HFF-Myc (cell line): Measurements from ENCODE around the gene ADCY10.

ENCODE experiments used
- DNase-seq: peaks from one replicate; pipeline ENCODE4 v3.0.0-alpha.2; 2011; ENCODE audit warnings: low read depth; ENCODE audit errors: extremely low read depth
- H3K4me3 ChIP-seq: replicated peaks from 2 replicates; pipeline ENCODE4 v1.5.1; 2011; ENCODE audit warnings: low read depth, mild to moderate bottlenecking, control low read depth, low read length
- TF ChIP-seq, protein P1 (sequence below): IDR thresholded peaks from 2 replicates; pipeline ENCODE4 v1.5.1; 2012; ENCODE audit warnings: mild to moderate bottlenecking, low read depth, low read length, control low read depth; ENCODE audit errors: missing control alignments

ADCY10 gene, protein sequence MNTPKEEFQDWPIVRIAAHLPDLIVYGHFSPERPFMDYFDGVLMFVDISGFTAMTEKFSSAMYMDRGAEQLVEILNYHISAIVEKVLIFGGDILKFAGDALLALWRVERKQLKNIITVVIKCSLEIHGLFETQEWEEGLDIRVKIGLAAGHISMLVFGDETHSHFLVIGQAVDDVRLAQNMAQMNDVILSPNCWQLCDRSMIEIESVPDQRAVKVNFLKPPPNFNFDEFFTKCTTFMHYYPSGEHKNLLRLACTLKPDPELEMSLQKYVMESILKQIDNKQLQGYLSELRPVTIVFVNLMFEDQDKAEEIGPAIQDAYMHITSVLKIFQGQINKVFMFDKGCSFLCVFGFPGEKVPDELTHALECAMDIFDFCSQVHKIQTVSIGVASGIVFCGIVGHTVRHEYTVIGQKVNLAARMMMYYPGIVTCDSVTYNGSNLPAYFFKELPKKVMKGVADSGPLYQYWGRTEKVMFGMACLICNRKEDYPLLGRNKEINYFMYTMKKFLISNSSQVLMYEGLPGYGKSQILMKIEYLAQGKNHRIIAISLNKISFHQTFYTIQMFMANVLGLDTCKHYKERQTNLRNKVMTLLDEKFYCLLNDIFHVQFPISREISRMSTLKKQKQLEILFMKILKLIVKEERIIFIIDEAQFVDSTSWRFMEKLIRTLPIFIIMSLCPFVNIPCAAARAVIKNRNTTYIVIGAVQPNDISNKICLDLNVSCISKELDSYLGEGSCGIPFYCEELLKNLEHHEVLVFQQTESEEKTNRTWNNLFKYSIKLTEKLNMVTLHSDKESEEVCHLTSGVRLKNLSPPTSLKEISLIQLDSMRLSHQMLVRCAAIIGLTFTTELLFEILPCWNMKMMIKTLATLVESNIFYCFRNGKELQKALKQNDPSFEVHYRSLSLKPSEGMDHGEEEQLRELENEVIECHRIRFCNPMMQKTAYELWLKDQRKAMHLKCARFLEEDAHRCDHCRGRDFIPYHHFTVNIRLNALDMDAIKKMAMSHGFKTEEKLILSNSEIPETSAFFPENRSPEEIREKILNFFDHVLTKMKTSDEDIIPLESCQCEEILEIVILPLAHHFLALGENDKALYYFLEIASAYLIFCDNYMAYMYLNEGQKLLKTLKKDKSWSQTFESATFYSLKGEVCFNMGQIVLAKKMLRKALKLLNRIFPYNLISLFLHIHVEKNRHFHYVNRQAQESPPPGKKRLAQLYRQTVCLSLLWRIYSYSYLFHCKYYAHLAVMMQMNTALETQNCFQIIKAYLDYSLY (N-terminal part only)

DNA sequence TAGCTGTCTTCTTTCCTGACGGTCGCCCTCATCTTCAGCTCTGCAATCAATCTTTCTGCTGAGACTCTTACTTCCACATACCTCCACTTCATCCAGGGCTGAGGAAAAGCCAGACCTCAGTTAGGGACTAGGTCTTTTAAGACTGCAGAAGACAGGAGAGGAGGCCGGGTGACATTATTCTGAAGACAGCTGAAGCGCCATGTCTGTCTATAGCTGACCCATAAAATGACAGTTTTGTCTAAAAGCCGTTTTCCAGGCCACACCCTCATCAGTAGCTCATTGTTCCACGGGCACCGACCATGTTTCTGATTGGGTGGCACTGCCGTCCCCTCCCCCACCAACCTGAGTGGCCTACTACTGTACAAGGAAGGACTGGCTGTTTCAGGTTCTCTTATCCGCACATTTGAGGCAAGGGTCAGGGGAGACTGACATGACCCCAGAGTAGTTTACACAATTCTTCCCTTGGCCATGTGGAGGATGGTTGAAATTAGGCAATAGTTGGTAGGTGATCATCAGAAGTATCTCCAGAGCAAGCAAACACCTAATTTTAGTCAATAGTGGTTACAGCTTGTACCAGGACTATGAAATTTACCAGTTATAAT lies at the start of gene ADCY10:
Gene ADCY10 (minus strand): TSS at position 240 of the 602 bp plus-strand sequence. CDS start 8,994 bp downstream, outside the sequence.
- DNase-seq: no peak
- TF ChIP-seq, protein P1, sequence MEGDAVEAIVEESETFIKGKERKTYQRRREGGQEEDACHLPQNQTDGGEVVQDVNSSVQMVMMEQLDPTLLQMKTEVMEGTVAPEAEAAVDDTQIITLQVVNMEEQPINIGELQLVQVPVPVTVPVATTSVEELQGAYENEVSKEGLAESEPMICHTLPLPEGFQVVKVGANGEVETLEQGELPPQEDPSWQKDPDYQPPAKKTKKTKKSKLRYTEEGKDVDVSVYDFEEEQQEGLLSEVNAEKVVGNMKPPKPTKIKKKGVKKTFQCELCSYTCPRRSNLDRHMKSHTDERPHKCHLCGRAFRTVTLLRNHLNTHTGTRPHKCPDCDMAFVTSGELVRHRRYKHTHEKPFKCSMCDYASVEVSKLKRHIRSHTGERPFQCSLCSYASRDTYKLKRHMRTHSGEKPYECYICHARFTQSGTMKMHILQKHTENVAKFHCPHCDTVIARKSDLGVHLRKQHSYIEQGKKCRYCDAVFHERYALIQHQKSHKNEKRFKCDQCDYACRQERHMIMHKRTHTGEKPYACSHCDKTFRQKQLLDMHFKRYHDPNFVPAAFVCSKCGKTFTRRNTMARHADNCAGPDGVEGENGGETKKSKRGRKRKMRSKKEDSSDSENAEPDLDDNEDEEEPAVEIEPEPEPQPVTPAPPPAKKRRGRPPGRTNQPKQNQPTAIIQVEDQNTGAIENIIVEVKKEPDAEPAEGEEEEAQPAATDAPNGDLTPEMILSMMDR: no peak
- no peak within 1 kb of the TSS for H3K4me3 ChIP-seq

DNA sequence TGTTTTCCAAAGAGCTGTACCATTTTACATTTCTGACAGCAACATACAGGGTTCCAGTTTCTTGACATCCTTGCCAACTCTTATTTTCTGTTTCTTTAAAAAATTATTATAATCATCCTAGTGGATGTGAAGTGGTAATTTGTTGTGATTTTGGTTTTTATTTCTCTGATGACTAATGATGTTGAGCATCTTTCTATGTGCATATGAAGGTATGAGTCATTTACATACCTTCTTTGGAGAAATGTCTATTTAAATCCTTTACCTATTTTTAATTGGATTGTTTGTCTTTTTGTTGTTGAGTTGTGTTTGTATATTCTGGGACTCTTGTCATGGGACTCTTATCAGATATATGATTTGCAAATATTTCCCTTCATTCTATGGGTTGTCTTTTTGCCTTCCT lies 43.8 kb upstream of the ADCY10 start:
- DNase-seq: no peak
- no peak overlapping the region for H3K4me3 ChIP-seq
- TF ChIP-seq, protein P1: no peak

DNA sequence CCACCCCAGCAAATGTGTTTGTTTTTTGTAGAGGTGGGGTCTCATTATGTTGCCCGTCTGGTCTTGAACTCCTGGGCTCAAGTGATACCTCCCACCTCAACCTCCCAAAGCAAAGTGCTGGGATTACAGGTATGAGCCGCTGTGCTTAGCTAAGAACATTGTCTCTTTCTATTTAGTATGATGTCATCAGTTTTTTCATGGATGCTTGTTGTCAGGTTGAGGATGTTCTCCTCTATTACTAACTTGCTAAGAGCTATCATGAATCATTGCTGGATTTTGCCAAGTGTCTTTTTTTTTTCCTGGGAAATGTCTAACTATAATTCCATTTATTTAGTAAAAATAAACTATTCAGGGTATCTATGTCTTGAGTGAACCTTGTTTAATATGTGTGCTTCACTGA lies 42.0 kb upstream of the ADCY10 start:
- DNase-seq: no peak
- TF ChIP-seq, protein P1: no peak
- H3K4me3 ChIP-seq: no peak overlapping the region

DNA sequence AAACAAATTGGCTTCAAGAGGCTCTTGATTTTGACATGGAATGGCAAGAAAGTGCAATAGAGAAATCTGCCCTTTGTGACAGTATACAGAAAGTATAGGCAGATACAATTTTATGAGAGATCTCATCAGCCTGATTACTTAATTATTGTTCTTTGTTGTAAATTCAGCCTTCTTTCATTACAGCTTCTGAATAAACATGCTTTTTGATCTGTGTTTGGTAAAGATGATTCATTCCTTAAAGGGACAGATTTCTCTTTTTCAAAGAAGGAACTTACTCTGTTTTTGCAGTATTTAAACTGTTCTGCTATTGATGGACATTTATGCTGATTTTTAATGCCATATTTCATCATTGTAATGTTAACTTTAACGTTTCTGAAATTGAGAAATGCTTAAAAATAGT lies 36.6 kb upstream of the ADCY10 start:
- TF ChIP-seq, protein P1: no peak
- DNase-seq: no peak
- no peak overlapping the region for H3K4me3 ChIP-seq

DNA sequence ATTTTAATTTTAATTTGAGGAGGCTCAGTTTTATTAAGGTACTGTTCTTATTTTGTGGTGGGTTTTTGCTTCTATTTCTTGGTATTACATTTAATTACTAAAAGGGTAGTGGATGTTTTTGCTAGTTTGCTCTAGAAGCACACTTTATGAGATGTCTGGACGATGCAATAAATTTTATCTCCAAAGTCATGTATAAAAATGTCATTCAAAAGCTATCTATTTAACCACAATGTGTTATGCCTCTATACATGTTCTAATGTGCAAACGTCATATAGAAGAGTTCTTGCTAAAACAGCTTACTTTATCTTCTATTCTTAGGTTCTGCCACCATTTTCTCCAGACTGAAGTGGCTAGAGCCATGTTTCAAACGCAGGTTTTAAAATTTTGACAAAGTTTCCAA lies 35.9 kb upstream of the ADCY10 start:
- no peak for DNase-seq
- TF ChIP-seq, protein P1: no peak
- H3K4me3 ChIP-seq: no peak overlapping the region

DNA sequence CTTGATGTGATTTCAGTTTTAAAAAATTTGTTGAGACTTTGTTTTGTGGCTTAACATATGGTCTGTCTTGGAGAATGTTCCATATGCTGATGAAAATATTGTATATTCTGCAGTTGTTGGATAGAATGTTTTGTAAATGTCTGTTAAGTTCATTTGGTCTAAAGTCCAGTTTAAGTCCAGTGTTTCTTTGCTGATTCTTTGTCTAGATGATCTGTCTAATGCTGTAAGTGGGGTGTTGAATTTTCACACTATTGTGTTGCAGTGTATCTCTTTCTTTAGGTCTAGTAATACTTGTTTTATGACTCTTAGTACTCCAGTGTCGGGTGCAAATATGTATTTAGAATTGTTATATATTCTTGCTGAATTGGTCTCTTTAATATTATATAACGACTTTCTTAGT lies 33.8 kb upstream of the ADCY10 start:
- no peak overlapping the region for H3K4me3 ChIP-seq
- no peak for DNase-seq
- TF ChIP-seq, protein P1: no peak
